GM19438 (cell line): ENCODE results near the gene FRMD4A.
"Not testable (repeated sequence)": the region's sequence is repeated elsewhere in the genome, so short reads cannot be mapped to it uniquely, and the experiment has no call there.

ENCODE experiments used
- ATAC-seq: cut with Tn5 transposase; IDR thresholded peaks from one replicate; pipeline ENCODE4 v1.9.1; 2021; ENCODE audit warnings: low read depth; ENCODE audit not compliant: unreplicated experiment

The FRMD4A gene

DNA sequence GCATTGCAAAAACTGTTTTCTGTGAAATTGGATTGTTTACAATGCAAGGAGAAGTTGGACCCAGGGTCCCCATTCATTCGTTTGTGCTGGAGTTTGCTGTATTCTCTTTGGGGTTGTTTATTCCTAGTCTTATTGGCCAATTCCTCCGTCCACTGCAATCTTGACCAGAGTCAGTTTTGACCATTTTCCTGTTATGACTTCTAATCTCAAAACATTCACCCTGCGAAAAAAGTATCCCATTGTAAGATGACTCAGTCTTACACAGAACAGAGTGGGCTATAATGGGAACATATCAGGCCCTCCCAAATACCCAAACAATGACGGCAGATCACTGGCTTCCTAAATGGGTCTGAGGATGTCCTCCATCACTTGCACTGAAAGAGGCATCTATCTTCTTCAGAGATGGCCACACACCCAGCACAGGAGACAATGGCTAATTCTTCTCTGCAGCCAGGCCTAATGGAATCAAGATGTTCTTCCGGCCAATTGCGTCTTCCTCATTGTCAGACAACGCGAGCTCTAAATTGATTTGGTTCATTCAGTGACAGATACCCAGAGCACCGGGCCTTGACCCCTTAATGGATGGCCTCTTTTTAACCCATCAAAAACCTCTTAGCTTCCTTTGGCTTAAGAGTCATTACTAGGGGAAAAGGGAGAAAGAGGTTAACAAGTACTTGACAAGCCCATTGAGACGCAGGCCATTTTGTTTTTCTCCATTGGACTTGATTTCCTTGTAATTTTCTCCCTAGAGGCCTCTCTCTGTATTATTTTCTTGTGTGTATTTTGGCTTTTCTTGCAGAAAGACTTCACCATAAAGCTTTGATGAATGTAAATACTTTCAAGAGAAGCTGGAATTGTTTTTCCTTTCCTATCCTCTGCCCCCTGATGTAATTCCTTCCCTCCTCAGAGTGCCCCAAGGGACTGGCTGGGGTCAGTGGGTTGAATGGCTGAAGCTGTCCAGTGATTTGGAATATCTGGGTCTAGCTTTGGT lies 614.3 kb downstream of the FRMD4A start:
- ATAC-seq: no peak

DNA sequence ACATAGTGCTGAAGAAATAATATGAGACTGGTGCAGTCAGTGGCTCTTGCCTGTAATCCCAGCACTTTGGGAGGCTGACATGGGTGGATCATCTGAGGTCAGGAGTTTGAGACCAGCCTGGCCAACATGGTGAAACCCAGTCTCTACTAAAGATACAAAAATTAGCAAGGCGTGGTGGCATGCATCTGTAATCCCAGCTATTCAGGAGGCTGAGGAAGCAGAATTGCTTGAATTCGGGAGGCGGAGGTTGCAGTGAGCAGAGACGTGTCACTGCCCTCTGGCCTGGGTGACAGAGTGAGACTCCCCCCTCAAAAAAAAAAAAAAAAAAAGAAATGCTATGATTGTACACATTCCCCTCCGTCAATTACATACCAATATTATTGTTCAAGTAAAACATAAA lies 615.1 kb downstream of the FRMD4A start:
- ATAC-seq: not testable (repeated sequence)

DNA sequence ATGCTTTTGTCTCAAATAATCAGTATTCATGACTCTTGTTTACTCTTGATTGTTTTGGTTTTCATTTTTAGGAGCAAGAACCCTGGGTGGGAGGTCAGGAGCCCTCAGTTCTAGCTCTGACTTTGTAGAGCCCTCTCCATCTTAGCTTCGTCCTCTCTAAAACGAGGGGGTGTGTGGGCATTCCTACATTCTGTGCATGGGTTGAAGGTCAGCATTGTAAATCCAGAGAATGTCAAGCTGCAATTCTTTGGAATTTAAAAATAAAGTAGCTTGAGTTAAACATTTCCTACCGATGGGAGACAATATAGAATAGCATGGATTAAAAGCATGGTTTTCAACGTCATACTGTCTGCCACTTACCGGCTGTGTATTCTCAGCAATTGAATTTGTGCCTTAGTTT lies 615.6 kb downstream of the FRMD4A start:
- no peak for ATAC-seq

DNA sequence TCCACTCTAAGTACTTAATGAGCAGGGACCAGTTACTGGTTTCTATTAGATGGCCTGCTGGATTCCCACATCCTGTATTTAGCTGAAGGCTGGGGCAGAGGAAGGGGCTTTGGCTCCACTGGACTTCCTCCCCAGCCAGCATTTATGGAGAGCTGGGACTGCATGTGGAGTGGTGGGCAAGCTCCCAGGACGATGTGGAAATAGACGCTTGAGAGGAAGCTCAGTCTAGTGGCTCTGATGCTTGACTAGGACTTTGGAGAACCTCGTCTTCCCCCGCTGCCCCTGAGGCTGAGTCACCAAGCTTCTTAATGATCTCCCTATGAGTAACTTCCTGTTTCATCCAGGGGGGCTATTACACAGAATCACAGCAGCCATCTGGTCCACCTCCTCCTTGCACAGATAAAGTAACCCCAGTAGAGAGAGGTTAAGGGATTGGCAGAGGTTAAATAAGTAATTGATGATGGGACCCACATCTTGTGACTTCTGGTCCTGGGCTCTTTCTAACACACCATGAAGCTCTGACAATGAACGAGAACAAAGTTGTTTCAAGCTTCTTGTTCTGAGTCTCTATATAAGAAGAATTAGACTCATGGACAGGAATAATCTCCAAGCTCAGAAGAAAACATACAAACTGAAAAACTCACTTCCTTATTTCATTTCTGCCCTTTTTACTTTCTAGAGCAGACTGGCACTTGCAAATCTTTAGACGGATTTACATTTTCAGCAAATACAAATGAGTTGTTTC lies 617.7 kb downstream of the FRMD4A start:
- peak; percentile 71 for ATAC-seq

DNA sequence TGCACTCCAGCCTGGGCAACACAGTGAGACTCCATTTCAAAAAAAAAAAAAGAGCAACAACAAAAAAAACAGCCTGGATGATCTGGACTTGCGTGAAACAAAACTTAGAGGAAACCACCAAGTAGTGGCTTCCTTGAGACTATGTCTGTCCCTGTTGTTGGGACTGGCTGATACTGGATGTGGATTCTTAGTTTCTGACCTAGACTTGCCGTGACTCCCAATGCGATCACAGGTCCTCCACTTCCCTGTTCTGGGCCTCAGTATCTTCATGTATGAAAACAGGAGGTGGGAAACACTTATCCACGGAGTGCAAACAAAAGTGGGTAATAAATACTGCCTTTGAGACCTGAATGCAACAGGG lies 618.3 kb downstream of the FRMD4A start:
- no peak for ATAC-seq

DNA sequence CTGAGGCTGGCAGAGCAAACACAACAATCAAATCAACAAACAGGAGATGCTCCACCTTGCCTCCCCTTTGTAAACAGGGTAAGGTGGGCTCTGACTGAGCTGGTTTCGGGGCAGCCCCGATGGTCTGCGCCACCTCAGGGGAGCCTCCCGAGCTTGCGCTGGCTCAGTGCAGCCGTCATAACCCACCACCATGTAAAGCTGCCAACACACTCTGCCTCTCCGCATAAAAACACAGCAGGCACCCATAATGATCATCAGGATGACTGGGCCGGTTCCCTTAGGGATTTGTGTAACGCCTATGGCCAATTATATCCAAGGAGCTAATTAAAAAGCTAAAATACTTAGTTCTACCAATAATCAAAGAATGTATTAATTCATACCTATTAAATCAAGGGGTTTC lies 619.4 kb downstream of the FRMD4A start:
- no peak for ATAC-seq

DNA sequence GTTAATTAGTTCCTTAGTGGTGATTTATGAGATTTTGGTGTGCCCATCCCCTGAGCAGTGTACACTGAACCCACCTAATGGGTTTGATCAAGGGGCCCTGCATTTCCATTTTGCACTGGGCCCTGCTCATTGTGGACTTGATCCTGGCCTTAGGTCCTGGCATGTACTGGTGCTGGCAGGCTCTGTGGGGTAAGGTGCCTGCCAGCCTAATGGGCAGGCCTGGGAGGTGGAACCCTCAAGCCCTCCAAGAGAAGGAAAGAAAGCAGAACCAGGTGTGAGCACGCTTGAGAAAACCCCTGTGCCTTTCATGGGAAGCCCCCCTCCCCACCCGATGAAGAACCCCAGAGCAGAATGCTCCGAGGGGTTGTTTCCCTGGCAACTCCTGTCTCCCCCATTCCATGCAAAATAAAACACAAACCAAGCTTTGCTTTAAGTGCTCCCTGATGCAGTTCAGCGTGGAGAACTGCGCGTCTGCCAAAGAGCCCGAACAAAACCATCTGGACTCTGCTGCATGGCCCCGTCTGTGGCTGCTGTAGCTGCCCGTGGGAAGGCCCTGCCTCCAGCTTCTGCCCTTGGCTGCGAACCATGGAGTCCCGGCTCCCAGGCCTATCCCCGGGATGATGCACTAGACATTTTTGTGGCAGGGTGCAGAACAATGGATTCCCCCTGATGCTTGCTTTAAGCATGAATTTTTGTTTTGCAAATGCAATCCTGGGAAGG lies 620.6 kb downstream of the FRMD4A start:
- no peak for ATAC-seq

DNA sequence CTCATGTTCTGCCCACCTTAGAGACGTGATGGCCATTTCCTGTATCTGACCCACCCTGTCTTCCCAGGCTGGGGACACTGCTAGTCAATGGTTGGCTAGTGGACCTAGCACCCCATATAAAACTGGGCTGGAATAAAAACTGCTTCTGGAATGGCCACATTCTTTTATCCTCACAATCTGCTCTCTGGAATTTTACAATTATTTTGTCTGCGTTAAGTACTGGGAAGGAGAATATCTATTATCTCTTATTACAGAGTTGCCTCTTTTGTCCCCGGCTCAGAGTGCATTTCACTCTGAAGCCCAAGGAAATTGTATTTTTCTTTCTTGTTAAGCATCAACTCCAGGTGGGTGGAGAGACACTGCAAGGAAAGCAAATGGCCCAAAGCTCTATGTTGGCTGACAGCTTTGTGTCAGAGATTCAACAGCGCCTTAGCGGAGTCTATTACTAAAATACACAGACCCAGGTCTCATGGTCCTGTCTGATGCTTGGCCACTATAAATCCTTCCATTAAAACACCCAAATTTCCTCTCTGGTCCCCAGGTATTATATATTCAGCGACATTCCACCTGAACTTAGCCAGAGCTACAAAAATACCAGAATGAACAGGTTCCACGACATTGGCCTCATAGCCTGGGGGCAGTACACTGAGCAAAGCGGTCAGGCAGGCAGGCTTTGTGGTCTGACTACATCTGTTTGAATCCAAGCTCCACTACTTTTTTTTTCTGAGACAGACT lies 622.3 kb downstream of the FRMD4A start:
- no peak for ATAC-seq

DNA sequence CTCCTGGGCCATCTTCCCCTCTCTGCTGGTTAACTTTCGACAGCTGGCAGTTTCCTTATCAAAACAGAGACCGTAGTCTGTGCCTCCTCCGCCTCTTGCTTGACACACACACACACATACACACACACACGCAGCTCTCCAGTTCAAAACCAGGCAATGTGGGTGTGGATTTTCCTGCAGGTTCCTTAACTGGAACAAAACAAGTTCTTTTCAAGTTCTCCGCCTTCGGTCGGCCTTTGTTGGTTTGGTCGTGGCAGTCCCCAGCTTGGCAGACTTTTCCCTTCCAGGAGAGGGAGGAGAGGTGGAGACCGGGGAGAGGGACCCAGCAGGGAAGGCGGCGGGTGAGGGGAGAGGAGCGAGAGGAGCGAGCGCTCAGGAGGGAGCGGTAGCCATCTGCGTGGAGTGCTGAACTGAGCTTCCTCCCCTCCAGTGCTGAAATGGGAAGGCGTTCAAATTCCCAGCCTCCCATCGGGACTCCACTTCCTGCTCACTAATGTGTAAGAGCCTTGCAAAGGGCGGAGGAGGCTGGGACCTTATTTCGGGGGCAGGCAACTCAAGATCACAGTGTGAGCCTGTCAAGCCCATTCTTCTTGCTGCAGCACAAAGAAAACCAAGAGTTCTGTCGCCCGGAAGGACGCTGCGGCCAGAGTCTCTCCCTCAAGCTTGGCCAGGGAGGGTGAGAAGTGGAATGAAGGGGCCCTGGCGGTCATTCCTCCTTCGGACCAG lies 623.4 kb downstream of the FRMD4A start:
- peak; percentile 68 for ATAC-seq

DNA sequence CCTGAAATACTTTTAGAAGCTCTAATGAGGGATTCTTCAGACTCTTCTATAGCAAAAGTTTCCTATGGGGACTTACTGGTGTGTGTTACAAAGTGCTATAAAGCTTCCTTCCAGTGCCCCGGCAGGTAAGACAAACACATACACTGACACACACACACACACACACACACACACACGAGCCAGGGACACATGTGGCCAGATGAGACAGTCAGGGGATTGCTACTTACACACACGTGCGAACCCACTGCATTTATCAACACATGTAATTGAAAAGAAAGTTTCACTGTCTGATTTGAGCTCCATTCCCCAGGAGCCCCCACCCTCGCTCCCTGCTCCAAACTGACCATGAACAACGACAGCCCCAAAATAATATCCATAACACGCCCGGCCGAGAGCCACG lies 624.1 kb downstream of the FRMD4A start:
- ATAC-seq: no peak

DNA sequence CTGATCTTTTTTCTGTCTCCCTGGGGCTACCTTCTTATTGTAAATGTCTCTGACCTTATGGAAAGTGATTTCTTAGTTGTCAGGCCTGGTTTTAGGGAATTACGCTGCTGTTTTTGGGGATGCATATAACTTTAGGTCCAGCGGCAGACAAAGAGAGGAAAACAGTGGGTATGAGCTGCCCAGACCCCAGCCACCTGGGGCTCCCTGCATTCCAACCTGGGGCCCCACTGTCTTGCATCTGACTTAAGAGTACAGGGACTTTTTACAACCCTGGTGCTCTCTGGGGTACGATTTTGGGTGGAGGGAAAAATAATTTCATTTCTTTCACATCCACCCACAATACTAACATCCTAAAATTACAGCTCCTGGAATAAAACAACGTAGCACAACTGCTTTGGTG lies 624.5 kb downstream of the FRMD4A start:
- ATAC-seq: no peak

DNA sequence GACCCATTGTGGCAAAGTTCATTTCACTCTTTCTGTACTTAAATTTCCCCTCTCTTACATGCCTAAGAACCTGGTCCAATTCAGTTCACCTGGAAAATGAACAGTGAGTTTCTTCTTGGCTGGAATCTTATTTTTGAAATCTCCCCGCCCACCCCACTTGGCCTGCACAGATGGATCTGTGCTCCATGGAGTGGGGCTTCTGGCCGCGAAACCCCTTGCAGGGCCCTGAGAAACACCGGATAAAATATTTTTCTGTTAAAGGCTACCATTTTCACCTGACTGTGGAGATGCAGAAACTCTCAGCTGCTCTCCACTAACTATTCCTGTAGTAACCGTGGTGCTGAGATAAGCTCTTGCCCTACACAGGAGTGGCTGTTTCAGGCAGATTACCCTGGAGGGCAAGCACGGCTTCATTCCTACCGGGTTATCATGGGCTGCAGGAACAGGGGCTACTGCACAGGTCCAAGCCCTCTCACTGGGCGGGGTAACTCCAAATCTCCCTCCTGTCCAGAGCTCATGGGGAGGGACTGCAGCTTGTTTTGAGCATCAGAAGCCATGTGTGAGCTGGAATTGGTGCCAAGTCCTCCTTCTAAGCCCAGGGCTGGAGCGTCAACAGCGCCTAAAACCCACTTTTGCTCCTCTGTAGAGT lies 625.1 kb downstream of the FRMD4A start:
- ATAC-seq: no peak

DNA sequence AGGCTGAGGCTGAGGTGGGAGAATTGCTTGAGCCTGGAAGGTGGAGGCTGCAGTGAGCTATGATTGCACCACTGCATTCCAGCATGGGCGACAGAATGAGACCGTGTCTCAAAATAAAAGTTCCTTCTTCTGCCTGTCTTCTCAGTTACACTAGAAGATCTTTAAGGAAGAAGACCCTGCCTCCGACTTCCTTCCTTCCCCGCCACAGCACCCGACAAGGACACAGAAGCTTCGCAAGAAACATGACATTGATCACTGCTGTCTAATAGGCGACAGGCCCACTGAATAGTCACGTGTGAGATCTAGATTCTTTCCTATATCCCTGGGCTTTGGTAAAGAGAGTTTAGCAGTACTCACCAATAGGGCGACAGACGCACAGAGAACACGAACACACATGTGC lies 625.8 kb downstream of the FRMD4A start:
- ATAC-seq: no peak

DNA sequence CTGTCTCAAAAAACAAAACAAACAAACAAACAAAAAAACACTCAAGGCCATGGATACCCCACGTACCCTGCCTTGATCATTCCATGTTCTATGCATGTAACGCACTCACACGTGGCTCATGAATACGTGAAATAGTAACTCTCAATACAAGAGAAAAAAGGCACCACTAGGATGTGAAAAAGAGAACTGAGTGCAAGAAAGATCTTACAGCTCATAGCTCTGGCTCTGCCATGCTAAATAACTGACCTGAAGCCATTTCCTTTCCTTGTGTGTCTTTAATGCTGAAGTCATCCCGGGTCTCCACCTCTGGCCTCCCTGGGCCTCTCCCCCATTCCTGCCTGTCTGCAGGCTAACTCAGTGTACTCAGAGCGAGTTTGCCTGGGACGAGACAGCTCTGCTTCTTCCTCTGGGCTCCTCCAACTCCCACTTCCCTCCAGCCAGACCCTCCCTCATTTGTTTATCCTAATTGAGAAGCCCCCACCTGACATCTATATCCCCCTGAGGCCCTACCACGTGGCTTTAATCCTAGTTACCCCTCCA lies 626.7 kb downstream of the FRMD4A start:
- no peak for ATAC-seq

DNA sequence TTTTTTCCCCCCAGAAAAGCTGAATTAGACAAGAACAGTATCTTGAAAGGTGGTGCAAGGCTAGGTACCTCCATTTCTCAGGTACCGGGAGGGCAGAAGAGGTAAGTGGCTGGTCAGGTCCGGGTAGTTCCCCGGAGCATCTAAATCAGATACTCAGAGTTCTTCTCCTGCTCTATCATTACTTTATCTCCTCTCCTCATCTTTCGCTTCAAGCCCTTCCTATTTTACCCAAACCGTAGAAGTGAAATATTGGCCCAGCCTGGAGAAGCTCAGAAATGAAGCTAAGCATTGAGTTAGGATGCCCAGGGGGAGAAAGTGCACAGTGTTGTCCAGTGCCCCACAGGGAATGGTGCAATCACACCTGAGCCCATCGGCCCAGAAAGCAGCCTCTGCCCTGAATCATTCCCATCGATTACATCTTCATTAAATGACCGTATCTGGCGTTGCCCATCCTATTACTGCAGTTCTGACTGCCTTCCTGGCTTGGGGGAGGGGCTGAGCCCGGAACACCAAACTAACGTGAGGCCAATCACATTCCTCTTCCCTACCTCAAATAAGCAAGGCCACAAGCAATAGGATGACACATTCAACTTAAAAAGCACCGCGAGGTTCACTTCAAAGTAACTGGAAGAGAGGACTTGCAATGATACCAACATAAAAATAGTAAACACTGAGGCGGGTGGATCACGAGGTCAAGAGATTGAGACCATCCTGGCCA lies 627.5 kb downstream of the FRMD4A start:
- no peak for ATAC-seq

DNA sequence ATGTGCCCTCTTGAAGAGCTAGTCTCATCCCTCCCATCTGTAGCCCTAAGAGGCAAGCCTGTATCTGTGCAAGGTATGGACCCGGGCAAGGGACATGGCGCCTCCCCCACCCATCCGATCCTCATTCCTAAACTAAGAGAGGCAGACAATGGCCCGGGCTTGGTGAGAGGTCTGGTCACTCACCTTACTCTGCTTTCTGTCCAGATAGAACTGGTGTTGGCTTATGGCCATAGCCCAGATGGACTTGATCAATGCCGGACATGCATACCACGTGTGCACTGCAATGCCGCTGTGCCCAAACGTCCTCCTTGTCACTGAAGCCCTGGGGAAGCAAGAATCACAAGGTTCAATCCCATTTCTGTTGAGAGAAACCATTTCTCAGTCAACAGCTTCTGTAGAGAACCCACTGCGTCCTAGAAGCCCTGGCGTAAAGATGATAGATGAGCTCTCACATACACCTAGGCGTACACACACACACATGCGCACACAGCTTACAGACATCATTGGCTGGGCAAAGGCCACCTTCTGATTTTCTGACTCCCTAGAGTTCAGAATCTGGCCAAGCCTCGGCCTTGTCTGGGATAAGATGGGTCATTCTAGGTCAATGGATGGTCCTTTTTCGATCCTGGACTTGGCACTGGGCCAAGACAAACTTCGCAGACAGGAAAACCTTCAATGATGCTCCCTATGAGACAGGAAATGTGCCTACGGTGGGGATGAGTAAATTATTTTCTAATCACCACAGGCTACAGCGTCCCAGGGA lies 629.4 kb downstream of the FRMD4A start:
- ATAC-seq: no peak

DNA sequence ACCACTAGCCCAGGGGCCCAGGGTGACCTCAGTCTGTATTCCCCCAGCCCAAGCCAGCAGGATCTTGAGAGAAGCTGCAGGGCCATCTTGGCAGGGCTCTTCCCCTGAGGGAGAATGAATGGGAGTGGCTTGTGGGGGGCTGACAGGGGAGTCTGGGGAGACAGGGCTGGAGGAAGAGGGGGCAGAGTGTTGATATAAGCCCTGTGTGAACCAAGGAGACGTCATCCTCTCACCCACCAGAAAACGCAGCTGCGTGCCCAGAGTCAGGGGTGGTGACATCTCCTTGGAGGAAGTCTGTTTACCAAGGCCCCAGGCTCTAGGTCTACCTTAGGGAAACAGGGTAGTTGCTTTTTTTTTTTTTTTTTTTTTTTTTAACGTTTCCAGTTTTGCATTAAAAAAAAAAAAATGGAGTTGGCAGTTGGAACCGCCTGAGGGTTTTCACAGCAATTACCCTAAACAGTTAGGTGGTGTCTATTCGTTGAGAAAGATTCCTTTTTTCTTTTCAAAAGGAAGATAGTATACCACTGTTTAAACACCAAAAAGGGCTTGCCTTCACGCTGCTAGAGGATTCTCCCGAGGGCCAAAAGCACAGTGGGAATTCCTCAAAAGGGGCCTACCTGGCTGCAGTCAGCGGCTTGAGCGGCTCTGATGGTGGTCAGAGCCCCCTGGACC lies 630.1 kb downstream of the FRMD4A start:
- no peak for ATAC-seq
